ENCODE data around the gene CCDC30.

The CCDC30 gene

GRCh38 chr1:42639116-42639515, 176.0 kb downstream of the CCDC30 start:
- Histone ChIP-seq H3K36me3 (replicated peaks; ENCODE audit: low read depth, low read length) (no peaks in the 10 kb centered on the region), H3K4me2 (ENCODE audit: low read length) (no peak overlapping the region), H3K9ac (ENCODE audit: low read length) (no peak overlapping the region), H2AFZ (ENCODE audit: low read depth, low read length) (no peak overlapping the region), H3K27me3 (ENCODE audit: low read depth, low read length) (no peaks in the 10 kb centered on the region), H3K4me3 (ENCODE audit: low read length) (no peak overlapping the region), H4K20me1 (ENCODE audit: insufficient read depth, low read length) (no peaks in the 10 kb centered on the region), H3K4me1 (ENCODE audit: low read length) (no peaks in the 10 kb centered on the region), H3K79me2 (ENCODE audit: low read length) (no peaks in the 10 kb centered on the region), H3K9me3 (ENCODE audit: insufficient read depth, low read length) (no peaks in the 10 kb centered on the region), H3K27ac (ENCODE audit: low read length) (no peak overlapping the region)
- TF ChIP-seq EZH2phosphoT487 (IDR thresholded peaks at IDR 0.05; ENCODE audit: low read depth) (no peak), CTCF (IDR thresholded peaks at IDR 0.05; ENCODE audit: low read depth, low read length) (no peak)

- H3K27ac ChIP-seq (ENCODE audit: low read length) = no peak overlapping the region
- no peaks in the 10 kb centered on the region for H4K20me1 ChIP-seq (ENCODE audit: insufficient read depth, low read length)
These were observed 183.0 kb downstream of the CCDC30 start for GRCh38 chr1:42646056-42646455.

GRCh38 chr1:42657201-42657600, 194.1 kb downstream of the CCDC30 start:
- peaks cover 33% of the 10 kb centered on the region for H3K79me2 ChIP-seq (ENCODE audit: low read length)
- H3K27ac ChIP-seq (ENCODE audit: low read length) = no peak overlapping the region
- peak overlapping the region; percentile 85 for H3K4me2 ChIP-seq (ENCODE audit: low read length)
- no peaks in the 10 kb centered on the region for H3K27me3 ChIP-seq (ENCODE audit: low read depth, low read length)
- peak overlapping the region; percentile 81 for H2AFZ ChIP-seq (ENCODE audit: low read depth, low read length)
- no peaks in the 10 kb centered on the region for H3K9me3 ChIP-seq (ENCODE audit: insufficient read depth, low read length)
- H3K4me1 ChIP-seq (ENCODE audit: low read length) = peaks cover 12% of the 10 kb centered on the region
- H3K4me3 ChIP-seq (ENCODE audit: low read length) = peak overlapping the region; percentile 93
- no peak for TF ChIP-seq CTCF (IDR thresholded peaks at IDR 0.05; ENCODE audit: low read depth, low read length)
- H3K9ac ChIP-seq (ENCODE audit: low read length) = peak overlapping the region; percentile 77
- H4K20me1 ChIP-seq (ENCODE audit: insufficient read depth, low read length) = no peaks in the 10 kb centered on the region
- H3K36me3 ChIP-seq (replicated peaks; ENCODE audit: low read depth, low read length) = peaks cover 14% of the 10 kb centered on the region

More at GRCh38 chr1:42646056-42646455, 183.0 kb downstream of the CCDC30 start:
- Histone ChIP-seq H2AFZ (ENCODE audit: low read depth, low read length) (no peak overlapping the region), H3K9me3 (ENCODE audit: insufficient read depth, low read length) (no peaks in the 10 kb centered on the region), H3K4me3 (ENCODE audit: low read length) (no peak overlapping the region), H3K4me2 (ENCODE audit: low read length) (no peak overlapping the region), H3K4me1 (ENCODE audit: low read length) (no peaks in the 10 kb centered on the region), H3K9ac (ENCODE audit: low read length) (no peak overlapping the region), H3K27me3 (ENCODE audit: low read depth, low read length) (no peaks in the 10 kb centered on the region), H3K36me3 (replicated peaks; ENCODE audit: low read depth, low read length) (no peaks in the 10 kb centered on the region), H3K79me2 (ENCODE audit: low read length) (no peaks in the 10 kb centered on the region)
- no peak for TF ChIP-seq EZH2phosphoT487 (IDR thresholded peaks at IDR 0.05; ENCODE audit: low read depth)
- no peak for TF ChIP-seq CTCF (IDR thresholded peaks at IDR 0.05; ENCODE audit: low read depth, low read length)

- Histone ChIP-seq H3K79me2 (ENCODE audit: low read length) (peaks cover 33% of the 10 kb centered on the region), H3K36me3 (replicated peaks; ENCODE audit: low read depth, low read length) (peaks cover 14% of the 10 kb centered on the region), H3K9ac (ENCODE audit: low read length) (peak within 1 kb of the TSS; percentile 77), H3K4me2 (ENCODE audit: low read length) (peak within 1 kb of the TSS; percentile 89), H3K27ac (ENCODE audit: low read length) (peak within 1 kb of the TSS; percentile 43), H3K27me3 (ENCODE audit: low read depth, low read length) (no peaks in the 10 kb centered on the region), H4K20me1 (ENCODE audit: insufficient read depth, low read length) (no peaks in the 10 kb centered on the region), H3K9me3 (ENCODE audit: insufficient read depth, low read length) (no peaks in the 10 kb centered on the region), H2AFZ (ENCODE audit: low read depth, low read length) (peak within 1 kb of the TSS; percentile 81), H3K4me1 (ENCODE audit: low read length) (peaks cover 12% of the 10 kb centered on the region), H3K4me3 (ENCODE audit: low read length) (peak within 1 kb of the TSS; percentile 93)
- no peak for TF ChIP-seq EZH2phosphoT487 (IDR thresholded peaks at IDR 0.05; ENCODE audit: low read depth)
- no peak for TF ChIP-seq CTCF (IDR thresholded peaks at IDR 0.05; ENCODE audit: low read depth, low read length)
These were observed 195.1 kb downstream of the CCDC30 start, which contains the start of gene PPIH for GRCh38 chr1:42657981-42658876. TSS of gene PPIH (plus strand) at chr1:42658423. CDS start at chr1:42658447, 24 bp downstream.
